Measurements from ENCODE around the gene SLC25A2.

- no peak for TF ChIP-seq POLR2A (IDR thresholded peaks at IDR 0.05)
- no peak for TF ChIP-seq CTCF (IDR thresholded peaks at IDR 0.05)
- TF ChIP-seq POLR2AphosphoS5 (IDR thresholded peaks at IDR 0.05) = no peak
These were observed 38.9 kb upstream of the SLC25A2 start for GRCh38 chr5:141342773-141343172.

Data from stomach (tissue), 4 donors.